Stimulated activated CD8-positive, alpha-beta memory T cell treated with anti-CD3 and anti-CD28 coated beads, Interleukin-7, amount 100 ng/mL, for 48 hours (primary cell): ENCODE measurements around the gene PRM2.

Experiments used
- DNase-seq, 2 donors: peaks; one replicate each; pipeline ENCODE4 v3.0.0-alpha.2; 2020; ENCODE audit warnings: low read depth in 1 of 2; ENCODE audit errors: extremely low read depth in 1 of 2

PRM2 gene

GRCh38 chr16:11232852-11233726 is 43.2 kb downstream of the PRM2 start:
- DNase-seq: peak; percentile 89 to 95

- no peak for DNase-seq
Observed at GRCh38 chr16:11232302-11232851, 43.9 kb downstream of the PRM2 start.

- DNase-seq: no peak
Observed at GRCh38 chr16:11231367-11231970, 44.8 kb downstream of the PRM2 start.

- DNase-seq: no peak
Observed at GRCh38 chr16:11229906-11230305, 46.4 kb downstream of the PRM2 start.

- no peak for DNase-seq
Observed at GRCh38 chr16:11229432-11229831, 46.8 kb downstream of the PRM2 start.

- DNase-seq: no peak
Observed at GRCh38 chr16:11225677-11226549, 50.4 kb downstream of the PRM2 start.
